ENCODE measurements around the gene FAF1. TPM values are rescaled to one million over a fixed set of nuclear protein-coding genes. Genes with fewer than 3 reads are reported as not detected.

The FAF1 gene
- total and polyA plus RNA-seq, 9 of the 15 experiments (the other 6 are each of a cell fraction or from before 2014, with no cell fraction given): 48.7 to 225 (median 118) TPM

DNA sequence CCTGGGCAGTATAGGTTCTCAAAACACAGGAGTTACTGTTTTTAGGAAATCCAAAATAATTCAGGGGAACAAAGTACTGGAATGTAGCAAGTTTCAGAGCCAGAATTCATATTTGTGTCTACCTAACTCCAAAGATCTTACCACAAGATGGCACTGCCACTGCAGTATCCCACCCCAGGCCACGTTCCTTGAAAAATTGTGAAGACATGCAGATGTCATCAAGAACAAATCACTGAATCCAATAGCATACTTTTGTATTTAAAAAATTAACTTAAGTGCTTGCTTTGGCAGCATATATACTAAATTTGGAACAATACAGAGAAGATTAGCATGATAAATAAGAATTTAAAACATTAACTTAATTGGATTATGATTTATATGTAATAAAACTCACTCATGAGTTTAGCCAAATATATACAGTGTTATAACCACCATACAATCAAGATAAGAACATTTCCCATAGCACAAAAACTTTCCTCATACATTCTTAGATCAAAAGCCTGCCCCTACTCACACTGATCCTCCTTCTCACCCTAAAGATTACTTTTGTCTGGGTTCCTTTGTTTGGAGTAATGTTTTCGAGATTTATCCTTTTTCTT is 209.9 kb downstream of the FAF1 start:
- no peaks in the 10 kb centered on the region; the same call in 1 of the 2 replicates for H3K9me3 ChIP-seq (replicated peaks; ENCODE audit: control insufficient read depth, insufficient read depth, low read depth, low read length)
- no peaks in the 10 kb centered on the region for H4K20me1 ChIP-seq (replicated peaks; ENCODE audit: control insufficient read depth, insufficient read depth, low read length)
- H3K27ac ChIP-seq (ENCODE audit: extremely low read depth, low read depth, low read length): no peak overlapping the region
- peak; percentile 22 to 38 (median 32) for DNase-seq (ENCODE audit: extremely low read depth in 1 of 4, low spot score in 3 of 4)
- WGBS (ENCODE audit: insufficient coverage, low coverage, missing lambda C conversion rate): 49% methylated on average over 2 of the region's 2 CpGs
- peak; percentile 64 for ATAC-seq
- 0 out of 3 replicates have a peak, but pooled peaks cover 3% of the 10 kb centered on the region for H3K79me2 ChIP-seq (ENCODE audit: control insufficient read depth, insufficient read depth, low read length)
- no peaks in the 10 kb centered on the region for H3K9me1 ChIP-seq (ENCODE audit: control insufficient read depth, insufficient read depth, low read length)
- no TSS peak for BruUV-seq (replicated peaks)
- no peak for FAIRE-seq
- H2AFZ ChIP-seq (ENCODE audit: low read depth, low read length): no peak overlapping the region
- no peak overlapping the region for H3K9ac ChIP-seq (ENCODE audit: insufficient read depth in 1 of 2, low read depth in 2 of 2, low read length in 2 of 2)
- ChIA-PET POLR2A (no interaction called here), CTCF (ENCODE audit: low intra/inter-chr PET ratio) (interaction anchor here (1.2 kb wide), 1 partner anchor 442 kb away, joined by 3 read pairs; no protein-coding TSS in a partner anchor)
- in situ Hi-C loops (cut with MboI): no loop called here
- no peaks in the 10 kb centered on the region for H3K4me1 ChIP-seq (replicated peaks in 1 of 2; ENCODE audit: control insufficient read depth in 2 of 2, insufficient read depth in 2 of 2, low read length in 2 of 2)
- intact Hi-C loops (cut with micrococcal nuclease): no loop called here
- TF ChIP-seq, protein P1, sequence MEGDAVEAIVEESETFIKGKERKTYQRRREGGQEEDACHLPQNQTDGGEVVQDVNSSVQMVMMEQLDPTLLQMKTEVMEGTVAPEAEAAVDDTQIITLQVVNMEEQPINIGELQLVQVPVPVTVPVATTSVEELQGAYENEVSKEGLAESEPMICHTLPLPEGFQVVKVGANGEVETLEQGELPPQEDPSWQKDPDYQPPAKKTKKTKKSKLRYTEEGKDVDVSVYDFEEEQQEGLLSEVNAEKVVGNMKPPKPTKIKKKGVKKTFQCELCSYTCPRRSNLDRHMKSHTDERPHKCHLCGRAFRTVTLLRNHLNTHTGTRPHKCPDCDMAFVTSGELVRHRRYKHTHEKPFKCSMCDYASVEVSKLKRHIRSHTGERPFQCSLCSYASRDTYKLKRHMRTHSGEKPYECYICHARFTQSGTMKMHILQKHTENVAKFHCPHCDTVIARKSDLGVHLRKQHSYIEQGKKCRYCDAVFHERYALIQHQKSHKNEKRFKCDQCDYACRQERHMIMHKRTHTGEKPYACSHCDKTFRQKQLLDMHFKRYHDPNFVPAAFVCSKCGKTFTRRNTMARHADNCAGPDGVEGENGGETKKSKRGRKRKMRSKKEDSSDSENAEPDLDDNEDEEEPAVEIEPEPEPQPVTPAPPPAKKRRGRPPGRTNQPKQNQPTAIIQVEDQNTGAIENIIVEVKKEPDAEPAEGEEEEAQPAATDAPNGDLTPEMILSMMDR (IDR thresholded peaks at IDR 0.05 in 2 of 3, conservative IDR thresholded peaks at IDR 0.05 in 1 of 3; ENCODE audit: insufficient read depth in 2 of 3, low read depth in 1 of 3, low read length in 3 of 3): peak; percentile 34 to 53 (median 41); a peak in 5 of 6 replicates
- TF ChIP-seq ZNF134 (CRISPR knock-in tag; conservative IDR thresholded peaks at IDR 0.05) (no peak), RAD21 (CRISPR knock-in tag; conservative IDR thresholded peaks at IDR 0.05 in 1 of 2, IDR thresholded peaks at IDR 0.05 in 1 of 2) (peak; percentile 33 to 45), SPI1 (IDR thresholded peaks at IDR 0.05; ENCODE audit: borderline replicate concordance, low read depth, low read length) (no peak)
- TF ChIP-seq, protein P2, sequence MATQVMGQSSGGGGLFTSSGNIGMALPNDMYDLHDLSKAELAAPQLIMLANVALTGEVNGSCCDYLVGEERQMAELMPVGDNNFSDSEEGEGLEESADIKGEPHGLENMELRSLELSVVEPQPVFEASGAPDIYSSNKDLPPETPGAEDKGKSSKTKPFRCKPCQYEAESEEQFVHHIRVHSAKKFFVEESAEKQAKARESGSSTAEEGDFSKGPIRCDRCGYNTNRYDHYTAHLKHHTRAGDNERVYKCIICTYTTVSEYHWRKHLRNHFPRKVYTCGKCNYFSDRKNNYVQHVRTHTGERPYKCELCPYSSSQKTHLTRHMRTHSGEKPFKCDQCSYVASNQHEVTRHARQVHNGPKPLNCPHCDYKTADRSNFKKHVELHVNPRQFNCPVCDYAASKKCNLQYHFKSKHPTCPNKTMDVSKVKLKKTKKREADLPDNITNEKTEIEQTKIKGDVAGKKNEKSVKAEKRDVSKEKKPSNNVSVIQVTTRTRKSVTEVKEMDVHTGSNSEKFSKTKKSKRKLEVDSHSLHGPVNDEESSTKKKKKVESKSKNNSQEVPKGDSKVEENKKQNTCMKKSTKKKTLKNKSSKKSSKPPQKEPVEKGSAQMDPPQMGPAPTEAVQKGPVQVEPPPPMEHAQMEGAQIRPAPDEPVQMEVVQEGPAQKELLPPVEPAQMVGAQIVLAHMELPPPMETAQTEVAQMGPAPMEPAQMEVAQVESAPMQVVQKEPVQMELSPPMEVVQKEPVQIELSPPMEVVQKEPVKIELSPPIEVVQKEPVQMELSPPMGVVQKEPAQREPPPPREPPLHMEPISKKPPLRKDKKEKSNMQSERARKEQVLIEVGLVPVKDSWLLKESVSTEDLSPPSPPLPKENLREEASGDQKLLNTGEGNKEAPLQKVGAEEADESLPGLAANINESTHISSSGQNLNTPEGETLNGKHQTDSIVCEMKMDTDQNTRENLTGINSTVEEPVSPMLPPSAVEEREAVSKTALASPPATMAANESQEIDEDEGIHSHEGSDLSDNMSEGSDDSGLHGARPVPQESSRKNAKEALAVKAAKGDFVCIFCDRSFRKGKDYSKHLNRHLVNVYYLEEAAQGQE (IDR thresholded peaks at IDR 0.05; ENCODE audit: borderline replicate concordance): peak; percentile 26; the same call in 1 of the 2 replicates
- TF ChIP-seq, protein P2 (CRISPR knock-in tag; IDR thresholded peaks at IDR 0.05; ENCODE audit: low read depth): no peak
- H3K4me3 ChIP-seq: no peak overlapping the region
- H3K36me3 ChIP-seq (ENCODE audit: control insufficient read depth, insufficient read depth, low read length): peaks cover 31% of the 10 kb centered on the region; the same call in 1 of the 3 replicates
- no peaks in the 10 kb centered on the region for H3K27me3 ChIP-seq (ENCODE audit: control insufficient read depth in 2 of 2, insufficient read depth in 2 of 2, low read length in 2 of 2)
- no peak overlapping the region for H3K4me2 ChIP-seq (ENCODE audit: insufficient read depth, low read length)

Measured in K562 (cell line).